TTC549 (cell line): Measurements from ENCODE around the gene ST3GAL3.
"Not testable (repeated sequence)": the region's sequence is repeated elsewhere in the genome, so short reads cannot be mapped to it uniquely, and the experiment has no call there.

Experiments
- FAIRE-seq: peaks from 2 replicates; lab custom pipeline; 2012; peaks lifted over from hg19 to GRCh38; lab: Jason Lieb, UNC

ST3GAL3 gene

GRCh38 chr1:43822040-43822690 is 114.8 kb downstream of the ST3GAL3 start:
- no peak for FAIRE-seq

- FAIRE-seq = no peak
Measured at GRCh38 chr1:43824795-43825194, 117.5 kb downstream of the ST3GAL3 start.

DNA sequence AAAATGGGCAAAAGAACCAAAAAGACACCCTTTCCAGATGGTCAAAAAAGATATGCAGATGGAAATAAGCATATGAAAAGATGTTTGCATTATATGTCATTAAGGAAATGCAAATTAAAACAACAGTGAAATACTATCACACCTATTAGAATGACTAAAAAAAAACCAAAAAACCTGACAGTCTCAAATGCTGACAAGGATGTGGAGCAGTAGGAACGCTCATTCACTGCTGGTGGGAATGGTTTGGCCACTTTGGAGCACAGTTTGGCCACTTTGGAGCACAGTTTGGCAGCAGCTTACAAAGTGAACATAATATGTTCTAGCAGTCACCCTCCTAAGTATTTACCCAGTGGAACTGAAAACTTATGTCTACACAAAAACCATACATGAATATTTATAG is 121.2 kb downstream of the ST3GAL3 start:
- no peak for FAIRE-seq

GRCh38 chr1:43830802-43831201 is 123.5 kb downstream of the ST3GAL3 start:
- no peak for FAIRE-seq

- FAIRE-seq = no peak
Measured at GRCh38 chr1:43831851-43832250, 124.5 kb downstream of the ST3GAL3 start.

DNA sequence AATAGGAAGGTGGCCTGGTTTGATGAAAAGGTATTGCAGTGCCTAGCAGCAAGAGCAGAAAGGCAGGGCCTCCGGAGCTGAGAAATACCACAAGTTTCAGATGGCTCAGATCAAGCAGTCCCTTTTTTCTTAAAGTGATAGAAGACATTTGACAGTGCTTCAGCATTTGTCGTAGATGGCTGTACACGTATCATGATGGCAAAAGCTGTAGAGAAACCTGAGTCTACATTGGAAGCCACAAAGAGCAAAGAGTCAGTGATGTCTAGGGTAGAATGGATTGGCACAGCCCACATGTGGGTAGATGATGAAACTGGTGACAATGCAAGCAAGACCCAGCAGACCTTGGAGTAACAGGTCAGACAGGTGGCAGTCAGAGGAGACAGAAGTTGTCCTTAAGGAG is 124.9 kb downstream of the ST3GAL3 start:
- no peak for FAIRE-seq

DNA sequence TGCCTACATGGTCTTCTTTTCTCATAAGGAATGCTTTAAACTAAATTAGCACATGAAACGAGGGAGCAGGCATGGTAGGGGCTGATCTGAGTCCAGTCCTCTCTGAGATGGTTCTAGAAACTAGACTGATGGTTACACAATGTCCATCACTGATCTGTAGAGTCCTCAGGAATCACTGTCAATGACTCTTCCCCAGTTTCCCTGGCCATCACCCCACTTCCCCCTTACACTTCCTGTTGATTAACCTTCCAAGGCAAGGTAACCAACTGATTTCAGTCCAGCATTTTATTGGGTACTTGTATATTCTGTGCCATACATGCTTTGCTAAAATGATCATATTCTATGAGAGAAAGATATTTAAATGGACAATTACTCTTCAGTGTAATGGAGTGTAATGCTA is 125.7 kb downstream of the ST3GAL3 start:
- FAIRE-seq = no peak

GRCh38 chr1:43833902-43834279 is 126.6 kb downstream of the ST3GAL3 start:
- FAIRE-seq = not testable (repeated sequence)

DNA sequence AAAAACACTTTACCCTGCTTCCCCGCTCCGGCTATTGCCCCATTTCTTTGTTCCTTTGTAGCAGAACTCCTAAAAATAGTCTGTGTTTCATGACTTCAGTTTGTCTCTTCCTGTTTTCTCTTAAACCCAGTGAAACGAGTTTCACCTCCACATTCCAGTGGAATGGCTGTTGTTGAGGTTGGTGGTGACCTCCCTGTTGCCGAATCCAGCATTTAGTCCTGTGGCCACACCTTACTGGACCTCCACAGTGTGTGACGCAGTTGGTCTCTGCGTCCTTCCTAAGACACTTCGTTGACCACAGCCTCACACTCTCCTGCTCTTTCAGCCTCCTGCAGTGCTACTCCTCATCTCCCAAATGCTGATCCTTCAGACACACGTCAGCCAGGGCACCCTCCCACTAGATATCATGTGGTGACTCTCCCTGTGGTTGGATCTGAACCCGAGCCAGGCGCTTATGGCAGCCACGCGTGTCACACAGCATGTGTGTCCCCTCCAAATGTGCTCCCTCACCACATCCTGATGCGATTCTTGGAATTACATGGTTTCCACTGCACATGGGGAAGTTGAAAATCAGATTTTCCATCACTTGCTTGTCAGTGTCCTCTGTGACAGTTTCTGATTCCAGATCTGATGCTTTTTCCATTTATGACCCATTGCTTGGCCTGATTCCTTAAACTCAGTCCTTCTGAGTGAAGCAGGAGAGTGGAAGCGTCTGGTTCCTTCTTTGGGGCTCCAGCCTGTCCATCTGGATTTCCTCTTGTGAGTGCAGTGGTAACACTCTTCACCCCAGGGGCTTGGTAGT is 127.1 kb downstream of the ST3GAL3 start:
- no peak for FAIRE-seq

GRCh38 chr1:43835082-43836021 is 128.0 kb downstream of the ST3GAL3 start:
- no peak for FAIRE-seq

- no peak for FAIRE-seq
Measured at GRCh38 chr1:43836267-43836951, 129.1 kb downstream of the ST3GAL3 start.

DNA sequence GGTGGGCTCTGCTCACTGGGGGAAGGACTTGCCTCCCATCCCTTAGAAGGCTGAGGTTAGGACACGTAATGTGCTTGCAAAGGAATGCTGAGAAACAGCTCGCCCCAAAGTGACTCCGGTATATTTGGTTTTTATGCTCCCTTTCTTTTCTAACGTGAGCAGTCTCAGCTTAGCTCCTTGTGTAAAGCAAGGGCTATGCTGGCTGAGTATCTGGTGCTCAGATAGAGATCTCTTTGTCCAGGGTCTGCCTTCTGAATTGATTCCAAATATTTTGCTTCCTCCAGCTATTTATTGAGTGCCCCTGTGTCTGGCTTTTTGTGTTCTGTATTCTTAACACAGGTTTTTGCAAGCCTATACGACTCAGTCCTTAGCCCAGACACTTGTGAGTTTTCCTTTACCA is 131.7 kb downstream of the ST3GAL3 start:
- no peak for FAIRE-seq

DNA sequence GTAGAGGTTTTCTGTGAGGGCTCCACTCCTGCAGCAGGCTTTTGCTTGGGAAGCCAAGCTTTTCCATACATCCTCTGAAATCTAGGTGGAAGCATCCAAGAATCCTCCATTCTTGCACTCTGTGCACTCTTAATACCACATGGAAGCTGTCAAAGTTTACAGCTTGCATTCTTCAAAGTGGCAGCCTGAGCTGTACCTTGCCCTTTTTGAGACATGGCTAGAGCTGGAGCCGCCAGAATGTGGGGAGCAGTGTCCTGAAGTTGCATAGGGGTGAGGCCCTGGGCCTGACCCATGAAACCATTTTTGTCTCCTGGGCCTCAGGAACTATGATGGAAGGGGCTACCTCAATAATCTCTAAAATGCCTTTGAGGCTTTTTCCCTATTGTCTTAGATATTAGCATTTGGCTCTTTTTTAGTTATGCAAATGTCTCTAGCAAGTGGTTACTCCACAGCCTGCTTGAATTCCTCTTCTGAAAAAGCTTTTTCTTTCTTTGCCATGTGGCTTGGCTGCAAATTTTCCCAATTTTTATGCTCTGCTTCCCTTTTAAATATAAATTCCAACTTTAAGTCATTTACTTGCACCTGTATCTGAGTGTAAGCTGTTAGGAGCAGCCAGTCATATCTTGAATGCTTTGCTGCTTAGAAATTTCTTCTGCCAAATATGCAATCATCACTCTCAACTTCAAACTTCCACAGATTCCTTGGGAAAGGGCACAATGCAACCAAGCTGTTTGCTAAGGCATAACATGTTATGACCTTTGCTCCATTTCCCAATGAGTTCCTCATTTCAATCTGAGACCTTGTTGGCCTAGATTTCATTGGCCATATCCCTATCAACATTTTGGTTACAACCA is 134.2 kb downstream of the ST3GAL3 start:
- no peak for FAIRE-seq

- no peak for FAIRE-seq
Measured at GRCh38 chr1:43842175-43842498, 134.8 kb downstream of the ST3GAL3 start.

GRCh38 chr1:43843684-43844083 is 136.3 kb downstream of the ST3GAL3 start:
- no peak for FAIRE-seq

- no peak for FAIRE-seq
Measured at GRCh38 chr1:43844114-43844513, 136.8 kb downstream of the ST3GAL3 start.

- no peak for FAIRE-seq
Measured at GRCh38 chr1:43847290-43847689, 140.0 kb downstream of the ST3GAL3 start.

DNA sequence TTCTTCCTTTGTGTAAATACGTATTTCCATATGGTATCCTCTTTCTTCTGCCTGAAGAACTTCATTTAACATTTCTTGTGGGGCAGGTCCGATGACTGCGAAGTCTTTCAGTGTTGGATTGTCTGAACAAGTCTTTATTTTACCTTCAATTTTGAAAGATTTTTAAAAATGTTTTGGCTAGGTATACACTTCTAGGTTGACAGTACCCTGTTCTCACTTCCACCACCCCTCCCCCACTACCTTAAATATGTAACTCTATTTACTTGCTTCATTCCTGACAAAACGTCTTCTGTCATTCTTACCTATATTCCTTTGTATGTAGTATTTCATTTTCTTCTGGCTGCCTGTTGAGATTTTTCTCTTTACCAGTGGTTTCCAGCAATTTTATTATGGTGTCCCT is 140.5 kb downstream of the ST3GAL3 start:
- no peak for FAIRE-seq

DNA sequence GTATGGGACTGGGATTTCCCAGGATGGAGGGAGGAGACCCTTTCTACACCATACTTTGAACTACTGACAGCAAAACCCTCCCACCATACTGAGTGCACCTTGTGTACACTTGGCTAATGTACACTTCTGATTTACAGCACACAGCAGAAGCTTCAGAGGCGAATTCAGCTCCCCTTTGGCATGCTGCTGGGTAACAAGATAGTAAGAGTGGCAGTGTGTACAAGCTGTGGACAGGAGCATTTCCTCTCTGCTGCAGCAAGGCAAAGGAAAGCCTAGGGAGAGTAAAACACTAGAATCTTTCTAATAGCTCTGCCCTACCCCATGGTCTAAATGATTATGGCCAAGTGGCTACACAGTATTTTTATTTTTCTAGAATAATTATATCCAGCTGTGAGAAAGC is 142.3 kb downstream of the ST3GAL3 start:
- FAIRE-seq = no peak

GRCh38 chr1:43850591-43851233 is 143.4 kb downstream of the ST3GAL3 start:
- FAIRE-seq = no peak
